Vagina (tissue), 2 donors: Measurements from ENCODE around the gene ACSL6.

Experiments used
- POLR2AphosphoS5 ChIP-seq, 2 donors: sonication (generic); formaldehyde crosslinking; IDR thresholded peaks; one replicate each; pipeline ENCODE4 v1.9.0; 2017; ENCODE audit warnings: antibody characterized with exemption in 2 of 2, mild to moderate bottlenecking in 2 of 2, low read depth in 1 of 2; ENCODE audit not compliant: insufficient read depth in 1 of 2
- TF ChIP-seq, protein P1 (sequence below), 3 experiments: fragments of 450-650 bp in 2 of 3; fragments of 200-600 bp in 1 of 3; sonication (generic) in 1 of 3; IDR thresholded peaks; one replicate each; pipeline ENCODE4 v1.5.1; 2017 to 2019; ENCODE audit warnings: antibody characterized with exemption in 3 of 3, mild to moderate bottlenecking in 2 of 3, moderate library complexity in 2 of 3

GRCh38 chr5:131993676-131994075 lies 17.8 kb downstream of the ACSL6 start:
- TF ChIP-seq, protein P1, sequence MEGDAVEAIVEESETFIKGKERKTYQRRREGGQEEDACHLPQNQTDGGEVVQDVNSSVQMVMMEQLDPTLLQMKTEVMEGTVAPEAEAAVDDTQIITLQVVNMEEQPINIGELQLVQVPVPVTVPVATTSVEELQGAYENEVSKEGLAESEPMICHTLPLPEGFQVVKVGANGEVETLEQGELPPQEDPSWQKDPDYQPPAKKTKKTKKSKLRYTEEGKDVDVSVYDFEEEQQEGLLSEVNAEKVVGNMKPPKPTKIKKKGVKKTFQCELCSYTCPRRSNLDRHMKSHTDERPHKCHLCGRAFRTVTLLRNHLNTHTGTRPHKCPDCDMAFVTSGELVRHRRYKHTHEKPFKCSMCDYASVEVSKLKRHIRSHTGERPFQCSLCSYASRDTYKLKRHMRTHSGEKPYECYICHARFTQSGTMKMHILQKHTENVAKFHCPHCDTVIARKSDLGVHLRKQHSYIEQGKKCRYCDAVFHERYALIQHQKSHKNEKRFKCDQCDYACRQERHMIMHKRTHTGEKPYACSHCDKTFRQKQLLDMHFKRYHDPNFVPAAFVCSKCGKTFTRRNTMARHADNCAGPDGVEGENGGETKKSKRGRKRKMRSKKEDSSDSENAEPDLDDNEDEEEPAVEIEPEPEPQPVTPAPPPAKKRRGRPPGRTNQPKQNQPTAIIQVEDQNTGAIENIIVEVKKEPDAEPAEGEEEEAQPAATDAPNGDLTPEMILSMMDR (IDR thresholded peaks at IDR 0.05): no peak
- no peak for TF ChIP-seq POLR2AphosphoS5 (IDR thresholded peaks at IDR 0.05; ENCODE audit: insufficient read depth in 1 of 2, low read depth in 1 of 2)
